ENCODE data around the gene PTPRD. TPM values are rescaled to one million over a fixed set of nuclear protein-coding genes. Genes with fewer than 3 reads are reported as not detected.
A peak's percentile ranks its signal among the peaks of the same experiment; 100 is the strongest.

Gene PTPRD
- total and polyA plus RNA-seq, 2 donors (not counting 1 experiment from before 2014, with no cell fraction given): 0.35 to 4.8 TPM

- Histone ChIP-seq H3K4me3 (replicated peaks in 1 of 4; ENCODE audit: control extremely low read depth in 1 of 4, insufficient read depth in 1 of 4, low read depth in 3 of 4, low read length in 4 of 4) (no peak overlapping the region), H3K36me3 (ENCODE audit: control insufficient read depth, insufficient read depth, low read length) (no peaks in the 10 kb centered on the region), H3K9ac (ENCODE audit: insufficient read depth, low read length) (no peak overlapping the region), H3K27ac (ENCODE audit: insufficient read depth, low read length) (no peak overlapping the region), H3K9me3 (ENCODE audit: control insufficient read depth, insufficient read depth, low read depth, low read length) (no peaks in the 10 kb centered on the region), H3K4me1 (ENCODE audit: control insufficient read depth, extremely low read depth, insufficient read depth, low read length) (no peaks in the 10 kb centered on the region), H4K20me1 (ENCODE audit: control insufficient read depth, extremely low read depth, insufficient read depth, low read length) (no peaks in the 10 kb centered on the region), H3K4me2 (ENCODE audit: extremely low read depth, insufficient read depth, low read length) (no peak overlapping the region), H3K27me3 (ENCODE audit: control insufficient read depth, insufficient read depth, low read length) (no peaks in the 10 kb centered on the region), H3K79me2 (ENCODE audit: control insufficient read depth, insufficient read depth, low read length) (no peaks in the 10 kb centered on the region), H2AFZ (ENCODE audit: low read length) (no peak overlapping the region)
- TF ChIP-seq EZH2 (IDR thresholded peaks at IDR 0.05; ENCODE audit: low read length, missing control alignments) (no peak), CTCF (conservative IDR thresholded peaks at IDR 0.05 in 1 of 2, IDR thresholded peaks at IDR 0.05 in 1 of 2; ENCODE audit: low read depth in 1 of 2, low read length in 2 of 2) (no peak)
- DNase-seq (ENCODE audit: low read depth in 2 of 2): no peak
Observed at GRCh38 chr9:8901146-8901545, 1711.7 kb downstream of the PTPRD start.

- H3K4me2 ChIP-seq (ENCODE audit: extremely low read depth, insufficient read depth, low read length): no peak overlapping the region
- no peak overlapping the region for H3K27ac ChIP-seq (ENCODE audit: insufficient read depth, low read length)
- no peak overlapping the region for H2AFZ ChIP-seq (ENCODE audit: low read length)
- no peak overlapping the region for H3K9ac ChIP-seq (ENCODE audit: insufficient read depth, low read length)
- no peaks in the 10 kb centered on the region for H3K36me3 ChIP-seq (ENCODE audit: control insufficient read depth, insufficient read depth, low read length)
- TF ChIP-seq EZH2 (IDR thresholded peaks at IDR 0.05; ENCODE audit: low read length, missing control alignments): no peak
- TF ChIP-seq CTCF (conservative IDR thresholded peaks at IDR 0.05 in 1 of 2, IDR thresholded peaks at IDR 0.05 in 1 of 2; ENCODE audit: low read depth in 1 of 2, low read length in 2 of 2): no peak
- no peaks in the 10 kb centered on the region for H3K9me3 ChIP-seq (ENCODE audit: control insufficient read depth, insufficient read depth, low read depth, low read length)
- H3K27me3 ChIP-seq (ENCODE audit: control insufficient read depth, insufficient read depth, low read length): no peaks in the 10 kb centered on the region
- no peaks in the 10 kb centered on the region for H4K20me1 ChIP-seq (ENCODE audit: control insufficient read depth, extremely low read depth, insufficient read depth, low read length)
- peak in 1 of 2 donors; percentile 15 for DNase-seq (ENCODE audit: low read depth in 2 of 2)
- H3K4me3 ChIP-seq (replicated peaks in 1 of 4; ENCODE audit: control extremely low read depth in 1 of 4, insufficient read depth in 1 of 4, low read depth in 3 of 4, low read length in 4 of 4): no peak overlapping the region
- no peaks in the 10 kb centered on the region for H3K79me2 ChIP-seq (ENCODE audit: control insufficient read depth, insufficient read depth, low read length)
- no peaks in the 10 kb centered on the region for H3K4me1 ChIP-seq (ENCODE audit: control insufficient read depth, extremely low read depth, insufficient read depth, low read length)
Observed at GRCh38 chr9:8899511-8899910, 1713.3 kb downstream of the PTPRD start.

- H4K20me1 ChIP-seq (ENCODE audit: control insufficient read depth, extremely low read depth, insufficient read depth, low read length): no peaks in the 10 kb centered on the region
- peak; percentile 30 to 75 for DNase-seq (ENCODE audit: low read depth in 2 of 2)
- no peaks in the 10 kb centered on the region for H3K27me3 ChIP-seq (ENCODE audit: control insufficient read depth, insufficient read depth, low read length)
- no peaks in the 10 kb centered on the region for H3K9me3 ChIP-seq (ENCODE audit: control insufficient read depth, insufficient read depth, low read depth, low read length)
- peak overlapping the region in 1 of 4 experiments; percentile 24 for H3K4me3 ChIP-seq (replicated peaks in 1 of 4; ENCODE audit: control extremely low read depth in 1 of 4, insufficient read depth in 1 of 4, low read depth in 3 of 4, low read length in 4 of 4)
- H3K79me2 ChIP-seq (ENCODE audit: control insufficient read depth, insufficient read depth, low read length): no peaks in the 10 kb centered on the region
- TF ChIP-seq CTCF (conservative IDR thresholded peaks at IDR 0.05 in 1 of 2, IDR thresholded peaks at IDR 0.05 in 1 of 2; ENCODE audit: low read depth in 1 of 2, low read length in 2 of 2) (peak; percentile 51 to 68), EZH2 (IDR thresholded peaks at IDR 0.05; ENCODE audit: low read length, missing control alignments) (no peak)
- H3K4me2 ChIP-seq (ENCODE audit: extremely low read depth, insufficient read depth, low read length): no peak overlapping the region
- H3K9ac ChIP-seq (ENCODE audit: insufficient read depth, low read length): no peak overlapping the region
- no peaks in the 10 kb centered on the region for H3K36me3 ChIP-seq (ENCODE audit: control insufficient read depth, insufficient read depth, low read length)
- no peak overlapping the region for H3K27ac ChIP-seq (ENCODE audit: insufficient read depth, low read length)
- H3K4me1 ChIP-seq (ENCODE audit: control insufficient read depth, extremely low read depth, insufficient read depth, low read length): no peaks in the 10 kb centered on the region
- H2AFZ ChIP-seq (ENCODE audit: low read length): no peak overlapping the region
Observed at GRCh38 chr9:8895861-8896224, 1717.0 kb downstream of the PTPRD start.

Data from fibroblast of lung (primary cell).